Measurements from ENCODE around the gene SKAP2.

Gene SKAP2

GRCh38 chr7:26690135-26690805 lies 174.1 kb downstream of the SKAP2 start:
- DNase-seq, result no peak

DNA sequence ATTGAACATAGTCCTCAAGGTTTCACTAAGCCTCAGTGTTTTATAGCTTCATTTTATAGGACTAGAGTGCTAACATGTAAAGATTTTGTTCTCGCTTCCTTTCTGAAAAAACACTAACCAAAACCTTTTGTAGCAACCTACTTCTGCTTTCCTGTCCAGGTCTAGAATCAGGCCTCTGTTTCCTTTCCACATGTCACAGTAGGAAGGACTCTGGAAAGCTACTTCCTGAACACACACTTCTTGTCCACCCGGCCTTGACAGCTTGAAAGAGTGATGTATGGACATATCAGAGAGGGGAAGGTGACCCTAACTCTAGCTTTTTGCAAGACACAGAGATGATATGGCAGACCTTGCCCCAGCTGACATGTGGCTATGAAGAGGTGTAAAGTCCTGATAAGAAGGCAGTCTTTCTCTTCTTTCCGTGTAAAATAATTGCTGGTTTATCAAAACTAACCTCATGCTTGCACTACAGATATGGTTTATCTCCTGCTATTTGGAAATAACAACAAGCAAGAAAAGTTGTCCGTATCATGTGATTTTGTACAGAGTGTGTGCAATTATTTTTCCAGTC lies 175.4 kb downstream of the SKAP2 start:
- peak; percentile 74 for DNase-seq

DNA sequence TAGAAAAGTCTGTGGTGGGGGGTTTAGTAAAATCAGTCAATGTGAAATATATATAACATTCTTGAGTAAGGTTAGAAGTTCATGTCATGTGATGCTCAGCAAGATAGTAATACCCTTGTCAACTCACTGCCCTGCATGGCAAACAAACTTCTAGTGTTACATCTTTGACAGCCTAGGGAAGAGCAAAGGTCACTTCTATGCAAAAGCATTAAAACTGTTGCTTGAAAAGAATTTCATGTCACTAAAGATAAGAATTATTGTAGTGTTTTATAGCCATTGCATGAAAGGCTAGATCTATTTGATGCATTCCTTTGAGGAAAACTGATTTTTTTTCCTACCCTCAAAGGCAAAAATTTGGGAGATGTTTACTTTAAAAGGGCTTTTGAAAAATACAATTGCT lies 176.0 kb downstream of the SKAP2 start:
- DNase-seq, result no peak

DNA sequence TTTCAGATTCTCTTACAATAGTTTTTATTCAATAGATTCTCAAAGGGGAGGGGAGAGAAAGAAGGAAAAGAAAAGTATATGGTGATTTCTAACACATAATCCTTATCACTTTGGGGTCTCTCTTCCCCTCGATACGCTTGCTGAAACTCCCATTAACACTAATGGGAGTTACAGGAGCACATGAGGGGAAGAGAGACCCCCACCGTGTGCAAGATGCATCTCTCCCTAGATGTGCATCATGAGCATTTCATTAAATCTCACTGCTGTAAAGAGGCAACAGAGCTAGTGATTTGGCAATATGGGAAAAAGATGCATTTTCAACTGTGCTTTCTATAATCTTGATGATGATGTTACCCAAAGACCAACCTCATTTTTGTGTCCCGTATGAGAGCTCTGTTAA lies 177.4 kb downstream of the SKAP2 start:
- no peak for DNase-seq

DNA sequence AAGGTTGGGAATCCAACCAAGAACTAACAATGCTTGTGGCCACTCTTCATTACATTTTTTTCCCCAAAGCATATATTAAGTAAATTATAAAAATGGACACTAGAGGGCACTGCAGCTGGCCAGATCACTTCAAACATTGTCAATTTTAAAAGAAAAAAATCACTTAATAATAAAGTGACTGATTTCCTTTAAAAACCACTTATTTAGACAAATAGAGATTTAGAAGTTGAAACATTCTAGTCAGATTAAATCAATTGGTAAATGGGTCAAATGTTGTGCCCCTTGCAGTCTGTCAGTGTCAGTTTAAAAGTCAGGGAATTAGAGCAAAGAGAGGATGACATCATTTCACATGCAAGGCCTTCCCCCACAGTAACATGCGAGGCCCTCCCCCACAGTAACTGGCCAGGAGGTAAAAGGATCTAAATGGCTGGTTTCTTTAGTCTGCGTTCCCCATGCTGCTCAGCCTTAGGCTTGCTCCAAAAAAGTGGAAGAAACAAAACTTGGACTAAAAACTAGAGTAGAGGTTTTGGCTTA lies 177.9 kb downstream of the SKAP2 start:
- DNase-seq, result peak; percentile 66

- no peak for DNase-seq
Measured at GRCh38 chr7:26685606-26686005, 178.8 kb downstream of the SKAP2 start.

DNA sequence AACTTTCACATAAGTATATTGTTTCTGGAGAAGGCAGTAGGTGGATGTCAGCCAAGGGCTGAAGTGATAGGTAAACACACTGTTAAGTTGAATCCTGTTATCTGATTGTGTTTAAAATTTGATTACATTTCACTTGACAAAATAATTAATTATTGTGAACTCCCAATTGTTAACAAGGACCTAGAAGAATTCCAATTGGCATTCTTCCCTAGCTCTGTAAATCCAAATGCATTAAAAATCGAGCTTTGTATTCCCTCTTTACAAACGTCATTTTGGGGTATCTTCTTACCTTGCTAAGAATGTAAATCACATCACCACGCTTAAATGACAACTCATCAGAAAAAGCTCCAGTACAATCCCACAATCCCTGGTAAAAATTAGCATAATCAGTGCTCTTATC lies 179.9 kb downstream of the SKAP2 start:
- no peak for DNase-seq

- no peak for DNase-seq
Measured at GRCh38 chr7:26683277-26683676, 181.1 kb downstream of the SKAP2 start.

DNA sequence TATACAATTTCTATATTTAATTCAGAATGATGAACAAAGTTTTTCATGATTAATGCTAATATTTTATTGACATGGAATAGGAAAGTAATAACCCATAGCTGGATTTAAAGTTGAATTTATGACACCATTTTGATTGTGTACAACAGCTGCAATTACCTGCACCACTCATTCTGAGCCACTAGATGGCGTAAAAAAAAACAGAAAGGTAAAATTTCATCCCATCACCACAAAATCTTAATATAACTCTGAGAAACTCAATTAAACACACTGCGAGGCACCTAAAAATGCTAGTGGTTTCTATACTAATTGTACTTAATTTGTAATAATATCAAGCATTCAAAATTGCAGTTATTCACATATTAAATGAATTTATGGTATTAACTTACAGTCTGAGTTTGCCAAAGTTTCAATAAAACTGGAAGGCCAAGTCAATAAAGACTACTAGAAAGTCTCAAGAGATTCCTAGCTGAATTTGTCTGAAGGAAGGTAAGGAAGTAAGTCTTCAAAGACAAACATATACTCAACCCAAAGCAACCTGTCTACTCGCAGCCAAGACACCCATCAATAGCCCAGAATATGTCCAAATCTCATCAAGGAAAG lies 182.5 kb downstream of the SKAP2 start:
- peak; percentile 41 for DNase-seq

DNA sequence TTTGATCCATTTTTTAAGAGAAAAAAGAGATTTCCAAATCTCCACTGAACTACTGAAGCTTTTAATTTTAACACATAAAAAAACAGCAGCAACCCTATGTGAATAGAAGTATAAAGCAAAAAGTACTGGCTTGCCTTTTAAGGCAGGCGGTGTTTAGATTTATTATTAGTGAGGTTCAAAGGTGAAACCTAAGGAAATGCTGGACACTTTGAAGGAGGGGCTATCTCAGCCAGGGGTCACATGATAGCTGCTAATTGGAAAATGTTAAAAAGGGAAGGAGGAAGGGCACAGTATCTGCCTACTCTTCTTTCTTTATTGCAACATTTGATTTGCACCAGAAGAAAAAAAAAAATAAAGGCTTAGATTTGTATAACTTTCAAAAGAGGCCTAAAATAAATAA lies 183.8 kb downstream of the SKAP2 start:
- DNase-seq, result no peak

DNA sequence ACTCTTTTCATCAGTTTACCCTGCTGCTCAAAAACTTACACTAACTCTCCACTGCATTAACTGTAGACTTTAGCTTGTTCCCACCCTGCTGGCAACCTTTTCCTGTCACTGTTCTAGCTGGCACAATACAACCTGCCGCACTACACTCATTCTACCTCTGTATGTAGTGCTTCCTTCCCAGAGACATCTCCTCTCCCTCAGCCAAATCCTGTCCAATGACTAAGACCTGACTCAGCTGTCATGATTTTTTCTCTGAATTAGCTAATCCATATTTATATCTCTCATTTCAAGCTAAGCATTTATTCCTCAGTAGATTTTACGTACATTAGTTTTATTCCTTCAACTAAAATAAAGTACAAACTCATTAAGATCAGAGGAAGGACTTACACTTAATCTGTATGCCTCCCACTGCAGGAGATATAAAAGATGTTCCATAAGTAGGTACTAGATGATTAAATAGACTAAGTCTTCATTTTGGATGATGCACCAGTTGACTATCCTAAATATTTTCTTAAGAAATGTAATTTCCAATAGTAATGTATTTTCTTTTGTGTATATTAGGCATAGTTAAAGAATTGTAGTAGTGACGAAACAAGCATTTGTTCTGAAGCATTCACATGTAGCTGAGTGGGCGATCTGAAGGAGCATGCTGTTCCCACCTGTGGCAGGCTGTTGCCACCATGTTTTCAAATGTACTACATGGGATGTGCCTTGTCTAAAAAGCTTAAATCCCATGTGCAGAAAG lies 189.1 kb downstream of the SKAP2 start:
- no peak for DNase-seq

- DNase-seq, result no peak
Measured at GRCh38 chr7:26673858-26674257, 190.5 kb downstream of the SKAP2 start.

- DNase-seq, result peak; percentile 32
Measured at GRCh38 chr7:26673271-26673670, 191.1 kb downstream of the SKAP2 start.

- DNase-seq, result no peak
Measured at GRCh38 chr7:26670841-26671240, 193.5 kb downstream of the SKAP2 start.

- peak; percentile 12 for DNase-seq
Measured at GRCh38 chr7:26670290-26670689, 194.1 kb downstream of the SKAP2 start.

DNA sequence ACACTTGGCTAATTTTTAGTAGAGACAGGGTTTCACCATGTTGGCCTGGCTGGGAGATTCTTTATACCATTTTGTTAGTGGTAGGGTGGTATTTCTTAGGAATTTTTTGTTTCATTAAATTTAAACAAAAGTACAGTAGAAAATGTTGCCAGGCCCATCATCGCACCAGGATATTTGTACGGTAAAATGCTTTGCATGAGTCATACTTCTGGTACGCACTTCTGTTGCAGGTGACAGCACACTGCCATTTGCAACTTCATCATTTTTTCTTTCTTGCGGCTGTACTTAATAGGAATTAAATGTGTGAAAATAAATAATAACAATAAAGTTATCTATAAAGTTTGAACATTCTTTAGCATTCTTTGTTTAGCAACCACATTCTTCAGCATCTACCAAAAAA lies 195.6 kb downstream of the SKAP2 start:
- DNase-seq, result no peak

- peak; percentile 97 for DNase-seq
Measured at GRCh38 chr7:26667514-26668133, 196.8 kb downstream of the SKAP2 start.

DNA sequence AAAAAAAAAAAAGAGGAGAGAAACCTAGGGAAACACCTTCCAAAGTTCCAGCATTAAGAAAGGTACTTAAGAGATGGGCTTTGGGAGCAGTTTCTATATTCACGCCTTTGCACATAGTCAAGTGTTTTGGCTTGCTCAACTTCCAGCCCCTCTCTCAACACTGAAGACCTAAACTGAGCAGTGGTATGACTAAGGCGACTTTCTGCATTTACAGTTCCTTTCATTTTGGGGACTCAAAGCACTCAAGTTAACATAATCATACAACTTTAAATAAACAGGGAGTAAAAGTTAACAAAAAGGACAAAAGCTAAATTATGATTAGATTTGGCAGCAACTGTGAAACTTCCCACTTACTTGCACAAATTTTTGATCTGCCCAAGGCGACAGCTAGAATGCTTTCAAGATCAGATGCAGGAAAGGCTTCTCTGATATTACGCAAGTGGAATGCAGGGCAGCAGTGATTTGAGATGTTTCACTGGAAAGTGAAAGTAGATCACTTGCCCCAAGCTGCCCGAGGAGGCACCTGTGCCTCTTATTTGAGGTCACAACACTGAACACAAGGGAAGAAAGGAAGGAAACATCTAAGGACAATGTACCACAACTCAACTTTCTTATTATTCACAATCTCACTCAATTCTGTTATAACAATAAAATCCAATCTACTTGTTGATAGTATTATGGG lies 199.5 kb downstream of the SKAP2 start:
- DNase-seq, result no peak

- no peak for DNase-seq
Measured at GRCh38 chr7:26664274-26664673, 200.1 kb downstream of the SKAP2 start.

DNA sequence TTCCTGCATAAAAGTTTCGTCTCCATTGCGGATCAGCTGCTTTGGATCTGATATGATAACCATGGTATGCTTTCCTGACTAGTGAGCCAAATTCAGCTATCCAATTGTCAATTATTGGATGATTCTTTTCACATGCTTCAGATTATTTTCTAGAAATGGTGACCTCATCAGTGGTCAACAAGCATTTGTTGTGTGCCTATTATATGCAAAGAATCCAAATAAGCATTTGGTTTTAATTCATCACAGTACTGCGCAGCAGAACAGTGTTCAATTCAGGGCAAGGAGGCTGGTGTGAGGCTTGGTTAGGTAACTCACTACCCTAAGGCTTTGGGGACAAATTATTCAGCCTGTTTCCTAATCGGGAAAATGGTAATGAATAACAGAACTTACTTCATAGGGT lies 200.5 kb downstream of the SKAP2 start:
- DNase-seq, result no peak

DNA sequence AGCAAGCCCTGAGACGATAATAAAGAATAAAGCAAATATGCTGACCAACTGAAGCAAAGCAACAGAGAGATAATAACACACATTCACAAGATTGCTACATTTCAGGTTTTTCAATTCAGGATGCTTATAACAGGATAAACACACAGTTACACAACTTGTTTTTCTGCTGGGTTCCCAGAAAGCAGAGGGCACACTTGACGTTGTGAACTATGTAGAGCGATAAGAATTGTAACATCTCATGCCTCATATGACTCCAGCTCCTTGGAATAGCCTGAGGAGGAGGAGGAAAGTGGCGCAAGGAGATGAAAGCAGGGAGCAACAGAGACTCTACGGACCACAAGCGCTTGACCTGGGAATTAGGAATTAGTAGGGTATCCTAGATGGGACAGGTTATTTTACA lies 201.7 kb downstream of the SKAP2 start:
- DNase-seq, result no peak

GRCh38 chr7:26659121-26659520 lies 205.3 kb downstream of the SKAP2 start:
- no peak for DNase-seq

Data from hematopoietic multipotent progenitor cell treated with erythropoietin and hydrocortisone succinate and interleukin-3 and kit ligand, for 8 days (in vitro differentiated cells).